HG03025 (cell line): ENCODE measurements around the gene RNF207.

Experiments used
- ATAC-seq: cut with Tn5 transposase; IDR thresholded peaks from one replicate; pipeline ENCODE4 v1.9.1; 2021; ENCODE audit warnings: mild to moderate bottlenecking, moderate library complexity; ENCODE audit not compliant: unreplicated experiment, low FRiP score

Gene RNF207

DNA sequence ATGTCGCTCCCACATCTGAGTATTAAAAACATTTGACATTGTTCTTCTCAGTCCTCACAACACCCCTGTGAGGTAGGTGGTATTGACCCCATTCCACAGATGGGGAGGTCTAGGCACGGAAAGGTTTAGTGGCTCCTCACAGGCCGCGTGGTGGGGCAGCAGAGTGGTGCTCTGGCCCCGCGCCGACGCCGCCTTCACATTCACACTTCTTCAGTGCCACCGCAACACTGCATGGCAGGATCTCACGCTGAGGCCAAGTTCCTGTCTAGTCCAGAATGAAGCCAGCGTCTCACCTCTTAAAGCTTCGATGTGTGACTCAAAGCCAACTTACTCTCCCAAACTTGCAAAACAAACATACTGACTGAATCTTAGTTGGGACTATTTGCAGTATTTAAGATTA lies 17.7 kb downstream of the RNF207 start:
- no peak for ATAC-seq

DNA sequence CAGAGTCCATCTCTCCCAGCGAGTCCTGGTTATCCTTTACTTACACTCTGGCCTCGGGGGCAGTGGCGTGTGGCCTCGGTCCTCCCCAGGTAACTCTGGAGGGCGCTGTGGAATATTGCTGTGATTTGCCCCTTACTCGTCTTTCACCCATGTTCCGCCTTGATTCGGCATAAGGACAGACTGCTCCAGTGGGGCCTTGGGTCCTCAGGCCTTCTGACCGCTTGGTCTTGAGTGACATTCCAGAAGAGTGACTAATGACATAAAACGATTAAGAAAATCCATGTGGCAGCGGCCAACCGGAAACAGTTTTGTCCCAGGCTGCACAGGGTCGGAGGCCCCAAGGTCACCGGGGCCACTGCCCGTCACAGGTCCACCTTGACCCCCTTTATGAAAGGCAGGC lies 18.8 kb downstream of the RNF207 start:
- ATAC-seq: no peak

DNA sequence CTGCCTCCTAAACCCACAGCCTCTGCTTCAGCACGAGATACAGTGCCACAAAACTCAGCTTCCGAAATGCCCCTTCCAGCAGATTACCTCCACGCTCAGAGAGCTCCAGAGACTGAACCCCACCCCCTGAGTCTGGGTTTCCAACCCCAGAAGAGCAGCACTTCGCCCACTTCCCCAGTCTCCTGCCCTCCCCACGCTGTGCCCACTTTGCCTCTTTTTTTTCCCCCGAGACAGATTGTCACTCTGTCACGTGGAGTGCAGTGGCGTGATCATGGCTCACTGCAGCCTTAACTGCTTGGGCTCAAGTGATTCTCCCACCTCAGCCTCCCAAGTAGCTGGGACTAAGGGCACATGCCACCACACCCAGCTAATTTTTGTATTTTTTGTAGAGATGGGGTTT lies 19.7 kb downstream of the RNF207 start:
- no peak for ATAC-seq

DNA sequence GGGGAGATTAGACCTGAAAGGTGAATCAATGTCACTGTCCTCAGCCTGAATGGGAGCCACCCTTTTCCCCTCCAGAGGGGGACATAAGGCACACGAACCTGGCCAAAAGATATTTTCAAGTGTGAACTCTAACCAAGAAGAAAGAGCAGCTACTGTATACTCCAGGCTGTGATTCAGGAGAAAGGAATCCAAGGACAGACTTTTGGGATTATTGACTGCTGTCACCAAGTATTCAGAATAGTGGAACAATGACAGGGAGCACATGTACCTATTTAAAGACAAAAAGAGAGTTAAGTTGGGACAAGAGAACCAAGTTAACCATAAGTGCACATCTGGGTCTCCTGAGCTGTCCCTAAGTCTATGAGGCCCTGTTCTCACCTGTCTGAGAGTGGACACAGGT lies 27.5 kb downstream of the RNF207 start:
- no peak for ATAC-seq

DNA sequence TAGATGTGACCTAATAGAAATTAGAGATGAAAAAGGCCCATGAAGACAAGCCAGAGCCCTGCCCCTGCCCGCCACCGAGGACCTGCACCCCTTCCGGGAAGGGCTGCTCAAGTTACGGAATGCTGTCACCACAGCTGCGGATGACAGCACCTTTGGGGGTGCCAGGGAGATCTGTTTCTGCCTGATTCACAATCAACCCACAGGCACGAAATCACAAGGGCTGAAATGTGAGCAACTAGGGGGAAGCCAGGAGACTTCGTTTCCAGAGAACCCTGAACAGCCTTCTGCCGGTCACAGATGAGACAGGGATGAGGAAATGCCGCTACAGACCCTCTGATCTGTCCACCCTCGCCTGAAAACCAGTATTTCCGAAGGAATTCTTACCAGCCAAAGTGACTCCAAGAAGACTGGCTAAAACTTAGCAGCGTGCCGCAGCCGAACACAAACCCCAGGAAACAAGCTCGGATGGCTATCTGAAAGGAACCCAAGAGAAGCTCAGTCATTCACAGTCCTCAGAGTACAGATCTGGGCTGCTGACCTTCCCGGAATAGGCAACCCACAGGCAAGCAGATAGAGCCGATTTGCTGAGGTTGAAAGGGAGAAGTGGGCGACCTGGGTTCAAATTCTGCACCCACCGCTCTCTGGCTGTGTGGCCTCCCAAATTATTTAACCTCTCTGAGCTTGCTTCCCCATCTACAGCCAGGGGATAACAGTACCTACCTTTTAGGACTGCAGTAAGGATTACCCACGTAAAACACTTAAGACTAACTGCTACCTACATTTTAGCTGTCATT lies 28.8 kb downstream of the RNF207 start:
- ATAC-seq: no peak

DNA sequence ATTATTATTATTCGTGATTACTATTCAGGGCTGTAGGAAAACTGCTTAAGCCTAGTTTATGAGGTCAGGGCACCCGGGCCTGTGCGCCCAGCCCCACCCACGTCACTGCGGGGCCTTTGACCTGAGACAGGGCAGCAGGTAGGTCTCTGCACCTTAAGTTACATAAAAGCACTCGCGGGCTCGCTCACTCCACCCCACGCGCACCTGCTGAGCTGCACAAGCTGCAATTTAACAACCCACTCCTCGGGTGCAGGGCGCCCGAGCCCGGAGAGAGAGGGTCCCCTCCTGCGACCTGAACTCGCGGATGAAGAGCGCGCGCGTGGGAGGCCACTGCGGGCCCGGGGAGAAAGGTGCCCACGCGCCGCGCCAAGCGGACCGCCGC lies 29.4 kb downstream of the RNF207 start:
- ATAC-seq: peak; percentile 26

DNA sequence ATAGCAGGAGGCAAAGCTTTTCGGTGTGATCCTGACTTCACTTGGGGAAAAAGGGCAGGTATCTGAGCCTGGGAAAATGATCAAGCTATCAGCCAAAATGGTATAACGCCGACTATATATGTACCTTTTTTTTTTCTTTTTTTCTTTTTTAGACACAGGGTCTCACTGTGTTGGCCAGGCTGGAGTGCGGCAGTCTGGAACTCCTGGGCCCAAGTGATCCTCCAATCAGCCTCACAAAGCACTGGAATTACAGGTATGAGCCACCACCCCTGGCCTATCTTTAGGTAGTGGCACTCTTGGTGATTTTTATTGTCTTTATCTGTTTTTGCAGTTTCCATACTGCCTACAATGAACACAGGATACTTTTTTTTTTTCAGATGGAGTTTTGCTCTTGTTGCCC lies 31.2 kb downstream of the RNF207 start:
- ATAC-seq: no peak

DNA sequence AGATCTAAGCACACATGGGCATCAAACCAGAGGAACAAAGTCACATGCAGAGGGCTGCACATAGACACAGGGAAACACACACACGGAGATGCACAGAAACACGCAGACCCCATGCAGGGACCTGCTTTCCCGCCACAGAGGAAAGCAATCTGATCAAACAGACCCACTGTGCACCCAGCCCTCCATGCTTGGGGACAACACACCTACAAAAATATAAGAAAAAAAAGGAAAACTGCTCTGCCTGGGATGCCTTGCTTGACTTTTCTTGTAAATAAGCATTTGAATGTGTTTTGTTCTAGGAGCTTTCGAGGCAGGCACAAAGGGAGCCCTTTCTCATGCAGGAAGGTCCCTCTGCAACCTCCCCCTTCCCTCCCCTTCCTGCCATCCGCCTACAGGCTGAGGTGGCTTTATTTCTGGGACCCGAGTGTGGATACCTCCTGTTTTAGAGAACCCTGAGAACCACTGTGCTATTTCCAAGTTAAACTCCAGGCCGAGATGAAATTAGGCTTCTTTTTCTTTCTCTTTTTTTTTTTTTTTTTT lies 33.4 kb downstream of the RNF207 start:
- ATAC-seq: no peak

DNA sequence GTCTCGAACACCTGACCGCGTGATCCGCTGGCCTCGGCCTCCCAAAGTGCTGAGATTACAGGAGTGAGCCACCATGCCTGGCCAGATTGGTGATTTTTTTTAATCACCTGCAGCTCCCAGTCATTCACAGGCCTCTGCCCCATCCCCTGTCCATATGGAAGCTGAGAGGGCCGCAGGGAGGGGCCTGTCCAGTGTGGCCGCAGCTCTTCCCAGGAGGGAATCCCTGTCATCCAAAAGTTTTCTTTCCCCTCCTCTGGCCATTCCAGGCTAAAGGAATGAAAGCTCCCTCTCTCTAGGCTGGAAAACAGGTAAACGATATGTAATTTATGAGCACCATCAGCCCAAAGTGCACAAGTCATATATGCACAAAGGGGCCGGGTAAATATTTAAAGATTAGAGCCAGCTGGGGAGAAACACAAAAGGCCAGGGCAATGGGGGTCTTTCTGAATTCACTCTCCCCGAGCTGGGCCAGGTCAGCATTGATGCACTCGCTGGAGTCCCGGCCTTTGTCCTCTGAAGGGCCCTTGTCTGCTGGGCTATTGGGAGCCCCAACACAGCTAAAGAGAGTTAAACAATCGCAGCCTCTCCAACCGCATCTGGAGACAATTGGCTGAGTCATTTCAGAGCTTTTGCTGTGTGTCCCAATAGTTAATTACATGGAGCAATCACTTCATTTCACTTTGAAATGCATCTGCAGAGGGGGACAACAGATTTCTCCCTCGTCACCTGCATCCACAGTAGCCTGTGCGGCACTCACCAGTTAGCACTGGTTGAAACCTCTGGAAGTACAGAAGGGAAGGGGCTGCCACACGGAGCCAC lies 34.2 kb downstream of the RNF207 start:
- no peak for ATAC-seq

DNA sequence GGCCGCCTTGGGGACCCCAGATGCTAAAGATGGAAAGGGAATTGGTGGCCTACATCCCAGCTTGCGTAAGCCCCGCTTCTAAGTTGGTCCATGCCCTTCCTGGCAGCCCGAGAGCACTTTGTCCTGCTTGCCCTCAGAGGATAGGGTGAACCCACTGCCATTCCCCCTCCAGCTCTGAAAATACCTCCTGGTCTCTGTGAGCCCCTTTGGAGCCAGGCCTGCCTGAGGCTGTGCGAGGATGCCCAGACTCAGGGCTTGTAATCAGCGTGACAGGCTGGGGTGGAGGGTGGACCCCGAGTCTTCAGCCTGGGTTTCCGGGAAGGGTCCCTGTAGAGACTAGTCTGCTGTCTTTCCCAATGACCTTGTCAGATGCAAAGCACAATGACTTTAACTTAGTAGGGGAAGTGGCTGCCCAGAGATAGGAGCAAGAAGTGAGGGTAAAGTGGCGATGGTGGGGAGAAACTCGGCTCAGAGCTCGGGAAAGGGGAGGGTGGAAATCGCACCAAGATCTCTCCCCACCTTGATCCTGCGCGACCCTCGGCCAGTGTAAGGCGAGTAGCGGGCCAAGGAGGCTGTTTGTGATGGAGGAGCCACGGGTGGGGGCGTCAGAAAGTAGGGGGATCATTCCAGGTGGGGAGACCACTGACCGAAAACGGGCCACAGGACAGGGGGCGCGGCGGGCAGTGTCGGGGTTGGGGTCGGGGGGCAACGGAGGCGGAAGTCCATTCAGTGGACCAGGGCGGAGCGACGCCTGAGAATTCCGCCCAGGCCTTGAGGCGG lies 35.4 kb downstream of the RNF207 start:
- no peak for ATAC-seq

DNA sequence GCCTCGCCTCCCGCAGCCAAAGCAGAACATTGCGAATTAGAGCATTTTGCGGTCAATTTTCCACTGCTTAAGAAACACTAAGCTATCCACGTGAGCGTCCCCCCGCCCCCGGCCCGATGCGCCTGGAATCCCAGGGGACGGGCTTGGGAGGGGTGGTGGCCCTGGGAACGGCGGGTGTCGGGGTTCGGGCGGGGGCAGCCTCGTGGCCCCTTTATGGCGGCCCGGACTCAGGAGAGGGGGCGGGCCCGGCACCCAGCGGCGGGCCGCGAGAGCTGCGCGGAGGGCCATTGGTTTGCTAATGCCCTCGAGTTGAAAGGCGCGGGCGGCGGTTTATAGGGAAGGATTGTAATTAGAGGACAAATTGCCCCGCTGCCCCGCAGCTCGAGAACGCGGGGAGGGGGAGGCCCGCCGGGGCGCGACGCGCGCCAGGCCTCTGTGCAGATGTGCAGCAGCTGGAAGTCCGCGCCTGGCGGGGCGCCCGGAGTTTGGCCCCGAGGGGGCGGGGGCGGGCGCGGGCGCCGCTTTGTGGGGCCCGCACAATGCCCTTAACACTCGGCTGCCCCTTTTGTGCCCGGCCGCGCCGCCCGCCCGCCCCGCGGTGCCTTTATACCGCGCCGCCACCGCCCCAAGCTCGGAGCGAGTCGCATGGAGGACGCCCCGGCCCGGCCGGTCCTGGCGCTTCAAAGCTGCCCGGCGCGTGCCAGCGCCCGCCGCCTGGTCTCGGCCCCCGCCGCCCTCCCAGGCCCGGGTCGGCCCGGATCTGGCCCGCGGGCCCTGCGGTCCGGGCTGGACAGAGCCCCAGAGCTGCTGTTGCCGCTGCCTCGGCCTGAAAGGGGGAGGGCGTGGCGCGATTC lies 36.2 kb downstream of the RNF207 start:
- ATAC-seq: no peak

DNA sequence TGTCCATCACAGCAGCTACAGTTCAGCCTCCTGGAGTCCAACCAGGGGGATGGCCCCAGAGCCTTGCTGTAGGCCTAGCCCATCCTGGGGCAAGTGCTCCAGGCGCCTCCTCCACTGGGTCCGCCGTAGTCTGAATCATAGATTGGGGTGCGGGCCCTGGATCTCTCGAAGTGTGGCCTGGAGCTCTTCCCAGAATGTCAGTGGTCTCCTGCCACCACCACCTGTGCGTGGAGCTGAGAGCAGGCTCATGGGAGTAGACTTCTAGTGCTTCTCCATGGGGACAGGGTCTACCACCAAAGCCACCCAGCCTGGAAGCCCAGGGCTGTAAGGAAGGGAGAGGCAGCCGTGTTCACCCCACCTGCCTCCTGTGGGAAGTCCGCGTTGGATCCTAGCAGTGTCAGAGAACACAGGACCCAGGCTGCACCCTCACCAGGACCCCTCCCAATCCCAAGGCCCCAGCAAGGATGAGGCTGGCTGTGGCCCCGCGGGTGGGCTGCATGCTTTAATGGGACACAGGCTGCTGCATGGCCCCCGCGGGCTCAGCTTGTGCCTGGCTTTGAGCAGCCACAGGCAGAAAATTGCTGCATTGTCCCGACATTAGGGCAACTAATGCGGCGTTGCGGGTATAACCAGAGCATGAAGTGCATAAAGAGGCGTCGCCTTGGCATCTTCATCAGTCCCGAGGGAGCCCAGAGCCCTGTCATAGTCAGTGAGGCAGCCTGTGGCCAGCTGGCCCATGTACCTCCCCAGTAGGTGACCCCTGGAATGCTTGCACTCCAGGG lies 37.3 kb downstream of the RNF207 start:
- no peak for ATAC-seq

DNA sequence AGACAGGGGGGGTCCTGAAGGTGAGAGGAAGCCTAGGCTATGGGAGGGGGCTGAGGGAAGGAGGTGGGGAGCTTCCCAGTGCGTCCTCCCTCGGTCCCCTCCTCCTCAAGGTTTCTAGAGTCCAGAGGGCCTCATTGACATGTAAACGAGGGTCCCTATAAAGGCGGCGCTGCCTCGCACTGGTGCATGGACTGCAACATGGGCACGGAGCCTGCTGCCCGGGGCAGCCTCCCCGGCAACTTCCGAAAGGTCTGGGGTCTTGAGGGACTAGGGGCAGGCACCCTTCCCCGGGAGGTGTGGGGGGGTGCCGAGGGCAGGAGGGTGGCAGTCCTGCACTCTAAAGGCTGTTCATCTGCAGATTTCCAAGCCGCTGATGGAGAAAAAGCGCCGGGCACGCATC lies 38.1 kb downstream of the RNF207 start, which contains the start of gene HES3:
HES3 (plus strand) TSS at position 187 of the 400 bp plus-strand sequence; CDS start at position 374, 187 bp downstream.
- no peak for ATAC-seq

DNA sequence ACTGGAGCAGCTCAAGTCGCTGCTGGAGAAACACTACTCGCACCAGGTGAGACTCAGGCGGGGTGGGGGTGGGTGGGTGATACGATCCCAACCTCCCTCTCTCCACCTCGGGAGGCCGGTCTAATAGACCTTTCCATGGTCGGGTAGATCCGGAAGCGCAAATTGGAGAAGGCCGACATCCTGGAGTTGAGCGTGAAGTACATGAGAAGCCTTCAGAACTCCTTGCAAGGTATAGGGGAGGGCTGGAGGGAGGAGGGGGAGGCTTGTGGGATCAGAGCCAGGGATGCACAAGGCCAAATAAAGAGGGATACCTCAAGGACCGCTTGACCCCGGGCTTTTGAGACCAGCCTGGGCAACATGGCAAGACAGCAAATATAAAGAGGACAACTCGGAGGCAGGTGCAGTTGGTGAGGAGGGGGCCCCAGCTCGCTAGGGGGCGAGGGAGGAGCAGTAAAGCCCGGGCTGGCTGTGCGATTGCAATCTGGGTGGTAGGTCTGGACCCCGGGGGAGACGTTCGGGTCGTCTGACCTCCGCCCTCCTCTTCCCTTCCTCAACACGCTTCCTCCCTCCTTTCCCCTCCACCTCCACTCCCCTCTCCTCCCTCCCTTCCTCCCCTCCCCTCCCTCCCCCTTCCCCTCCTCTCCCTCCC lies 38.6 kb downstream of the RNF207 start:
- no peak for ATAC-seq

DNA sequence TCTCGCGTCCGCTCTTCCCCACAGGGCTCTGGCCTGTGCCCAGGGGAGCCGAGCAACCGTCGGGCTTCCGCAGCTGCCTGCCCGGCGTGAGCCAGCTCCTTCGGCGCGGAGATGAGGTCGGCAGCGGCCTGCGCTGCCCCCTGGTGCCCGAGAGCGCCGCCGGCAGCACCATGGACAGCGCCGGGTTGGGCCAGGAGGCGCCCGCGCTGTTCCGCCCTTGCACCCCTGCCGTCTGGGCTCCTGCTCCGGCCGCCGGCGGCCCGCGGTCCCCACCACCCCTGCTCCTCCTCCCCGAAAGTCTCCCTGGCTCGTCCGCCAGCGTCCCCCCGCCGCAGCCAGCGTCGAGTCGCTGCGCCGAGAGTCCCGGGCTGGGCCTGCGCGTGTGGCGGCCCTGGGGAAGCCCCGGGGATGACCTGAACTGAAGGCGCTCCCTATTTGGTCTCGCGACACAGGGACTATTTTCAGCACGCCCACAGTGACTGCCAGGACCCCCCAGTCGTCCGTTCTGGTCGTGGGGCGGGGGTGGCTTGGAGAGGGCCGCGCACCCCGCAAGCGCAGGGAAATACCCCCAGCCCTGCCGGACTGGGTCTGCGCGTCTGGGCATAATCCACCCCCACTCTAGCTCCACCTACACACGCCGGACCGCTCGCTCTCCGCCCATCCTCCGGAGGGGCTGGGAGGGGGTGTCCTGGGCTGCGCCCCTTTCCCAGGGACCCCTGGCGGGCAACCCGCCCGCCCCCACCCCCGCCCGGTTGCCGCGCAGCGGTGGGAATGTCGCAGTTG lies 39.4 kb downstream of the RNF207 start:
- ATAC-seq: no peak

DNA sequence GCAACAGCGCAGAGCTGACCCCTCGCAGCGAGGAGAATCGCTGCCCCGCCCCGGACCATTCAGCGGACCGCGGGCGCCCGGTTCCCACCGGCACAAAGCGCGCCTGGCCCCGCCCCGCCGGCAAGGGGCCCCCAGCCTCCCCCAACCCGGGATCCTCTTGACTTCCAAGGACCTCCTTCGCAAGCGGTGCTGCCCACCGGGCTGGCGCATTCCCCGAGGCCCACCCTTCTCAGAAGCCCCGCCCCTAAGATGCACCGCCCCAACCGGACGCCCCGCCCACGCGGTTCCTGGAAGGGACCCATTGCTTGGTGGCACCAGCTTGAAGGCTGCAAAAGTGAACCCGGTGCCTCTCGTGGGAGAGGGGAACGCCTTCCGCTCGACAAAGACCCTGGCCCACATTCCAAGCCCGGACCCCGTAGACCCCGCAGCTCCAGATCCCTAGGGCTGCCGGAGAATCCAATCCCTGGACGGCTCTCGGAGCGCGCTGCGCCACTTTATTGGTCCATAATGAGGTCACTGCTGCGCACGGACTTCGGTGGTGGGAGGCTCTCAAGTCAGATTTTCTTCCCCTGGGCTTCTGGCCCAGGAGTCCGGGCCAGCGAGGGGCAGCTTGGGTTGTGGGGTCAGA lies 40.1 kb downstream of the RNF207 start:
- ATAC-seq: no peak
